Mammary epithelial cell (primary cell): ENCODE results near the gene TM7SF2.

Source experiments
- EZH2 ChIP-seq: IDR thresholded peaks from 2 replicates; pipeline ENCODE4 v1.6.1; 2012; ENCODE audit warnings: low read length, inconsistent platforms, borderline replicate concordance
- TF ChIP-seq, protein P1 (sequence below), 2 donors: IDR thresholded peaks in 1 of 2; conservative IDR thresholded peaks in 1 of 2; 2 replicates each; pipeline ENCODE4 v1.5.1; 2011 to 2012; ENCODE audit warnings: inconsistent platforms in 2 of 2, low read length in 2 of 2, mild to moderate bottlenecking in 2 of 2, control low read depth in 1 of 2, low read depth in 1 of 2; ENCODE audit not compliant: insufficient read depth in 1 of 2; ENCODE audit errors: extremely low read depth in 1 of 2

DNA sequence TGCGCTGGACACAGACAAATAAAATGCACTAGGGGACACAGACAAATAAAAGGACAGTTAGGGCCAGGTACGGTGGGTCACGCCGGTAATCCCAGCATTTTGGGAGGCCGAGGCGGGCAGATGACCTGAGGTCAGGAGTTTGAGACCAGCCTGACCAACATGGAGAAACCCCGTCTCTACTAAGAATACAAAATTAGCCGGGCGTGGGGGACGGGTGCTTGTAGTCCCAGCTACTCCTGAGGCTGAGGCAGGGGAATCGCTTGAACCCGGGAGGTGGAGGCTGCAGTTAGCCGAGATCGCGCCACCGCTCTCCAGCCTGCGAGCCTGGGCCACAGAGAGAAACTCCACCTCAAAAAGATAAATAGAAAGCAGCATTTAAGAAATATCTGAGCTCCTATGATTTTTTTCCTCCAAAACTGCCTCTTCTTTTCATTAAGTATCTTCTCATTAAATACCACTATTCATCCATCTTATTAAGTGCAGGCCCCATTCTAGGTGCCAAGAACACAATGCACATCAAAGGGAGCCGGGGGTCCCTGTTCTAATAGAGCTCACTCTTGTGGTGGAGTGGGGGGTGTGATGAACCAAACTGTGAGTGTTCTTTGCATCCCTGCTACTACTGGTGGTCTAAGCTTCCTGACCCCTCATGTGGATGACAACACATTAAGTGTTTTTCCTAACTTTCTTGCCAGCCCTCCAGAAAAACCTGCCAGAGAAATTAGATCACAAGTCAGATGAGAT is 6.6 kb downstream of the TM7SF2 start:
- TF ChIP-seq, protein P1, sequence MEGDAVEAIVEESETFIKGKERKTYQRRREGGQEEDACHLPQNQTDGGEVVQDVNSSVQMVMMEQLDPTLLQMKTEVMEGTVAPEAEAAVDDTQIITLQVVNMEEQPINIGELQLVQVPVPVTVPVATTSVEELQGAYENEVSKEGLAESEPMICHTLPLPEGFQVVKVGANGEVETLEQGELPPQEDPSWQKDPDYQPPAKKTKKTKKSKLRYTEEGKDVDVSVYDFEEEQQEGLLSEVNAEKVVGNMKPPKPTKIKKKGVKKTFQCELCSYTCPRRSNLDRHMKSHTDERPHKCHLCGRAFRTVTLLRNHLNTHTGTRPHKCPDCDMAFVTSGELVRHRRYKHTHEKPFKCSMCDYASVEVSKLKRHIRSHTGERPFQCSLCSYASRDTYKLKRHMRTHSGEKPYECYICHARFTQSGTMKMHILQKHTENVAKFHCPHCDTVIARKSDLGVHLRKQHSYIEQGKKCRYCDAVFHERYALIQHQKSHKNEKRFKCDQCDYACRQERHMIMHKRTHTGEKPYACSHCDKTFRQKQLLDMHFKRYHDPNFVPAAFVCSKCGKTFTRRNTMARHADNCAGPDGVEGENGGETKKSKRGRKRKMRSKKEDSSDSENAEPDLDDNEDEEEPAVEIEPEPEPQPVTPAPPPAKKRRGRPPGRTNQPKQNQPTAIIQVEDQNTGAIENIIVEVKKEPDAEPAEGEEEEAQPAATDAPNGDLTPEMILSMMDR (conservative IDR thresholded peaks at IDR 0.05 in 1 of 2, IDR thresholded peaks at IDR 0.05 in 1 of 2; ENCODE audit: extremely low read depth in 1 of 2, insufficient read depth in 1 of 2, low read depth in 1 of 2, low read length in 2 of 2): no peak
- no peak for TF ChIP-seq EZH2
